VCaP (cell line): ENCODE measurements around the gene SLC25A13.

Experiments
- H3K27ac ChIP-seq: fragments of 450-650 bp; 2 replicates; pipeline ENCODE4 v1.5.1; 2017
- CTCF ChIP-seq: fragments of 450-650 bp; conservative IDR thresholded peaks from 2 replicates; pipeline ENCODE4 v1.5.1; 2017; ENCODE audit warnings: mild to moderate bottlenecking, moderate library complexity

The SLC25A13 gene

GRCh38 chr7:96152706-96153105 lies 169.2 kb downstream of the SLC25A13 start:
- no peak overlapping the region for H3K27ac ChIP-seq
- TF ChIP-seq CTCF: no peak

- H3K27ac ChIP-seq: no peak overlapping the region
- no peak for TF ChIP-seq CTCF
Measured at GRCh38 chr7:96151889-96152288, 170.0 kb downstream of the SLC25A13 start.

DNA sequence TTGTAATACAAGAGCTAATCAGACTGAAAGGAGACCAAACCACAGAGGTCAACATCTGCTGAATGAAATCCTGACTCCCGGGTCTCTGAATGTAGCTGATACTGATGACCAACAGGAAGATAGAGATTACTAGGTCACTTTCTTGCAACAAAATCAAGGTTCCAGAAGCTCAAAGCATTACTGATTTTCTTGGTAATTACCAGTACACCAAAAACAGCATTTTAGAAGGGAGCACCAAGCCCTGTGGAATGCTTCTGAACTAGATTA lies 177.7 kb downstream of the SLC25A13 start:
- no peak for TF ChIP-seq CTCF
- H3K27ac ChIP-seq: no peak overlapping the region

- H3K27ac ChIP-seq: no peak overlapping the region
- no peak for TF ChIP-seq CTCF
Measured at GRCh38 chr7:96143495-96144259, 178.2 kb downstream of the SLC25A13 start.

DNA sequence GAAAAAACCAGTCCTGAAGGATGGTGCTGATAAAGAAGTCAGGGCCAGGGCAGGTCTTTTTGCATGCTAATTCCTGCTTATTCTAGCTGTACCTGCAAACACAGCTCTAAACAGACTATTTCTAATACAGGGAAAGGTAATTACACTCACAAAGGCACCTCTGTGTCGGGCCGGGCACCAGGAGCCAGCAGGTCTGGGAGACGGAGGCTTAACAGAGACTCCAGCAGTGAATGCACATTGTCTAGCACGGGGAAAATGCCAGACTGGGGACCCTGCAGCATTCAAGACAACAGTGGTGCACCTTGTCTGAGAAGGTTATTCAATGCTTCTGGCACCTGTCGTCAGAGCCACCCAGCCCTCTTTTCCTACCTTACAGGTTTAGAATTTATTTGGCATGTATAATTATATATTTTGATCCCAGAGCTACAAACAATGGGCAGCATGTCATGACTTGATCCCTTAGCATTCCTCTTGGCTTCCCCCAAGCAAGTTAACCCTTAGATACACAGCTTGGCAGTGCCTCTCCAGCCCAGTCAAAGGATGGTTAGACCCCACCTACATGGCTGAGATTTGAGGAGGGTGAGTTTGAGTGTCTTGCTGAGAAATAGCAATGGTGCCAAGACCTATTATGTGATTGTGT lies 185.2 kb downstream of the SLC25A13 start:
- no peak overlapping the region for H3K27ac ChIP-seq
- TF ChIP-seq CTCF: no peak

DNA sequence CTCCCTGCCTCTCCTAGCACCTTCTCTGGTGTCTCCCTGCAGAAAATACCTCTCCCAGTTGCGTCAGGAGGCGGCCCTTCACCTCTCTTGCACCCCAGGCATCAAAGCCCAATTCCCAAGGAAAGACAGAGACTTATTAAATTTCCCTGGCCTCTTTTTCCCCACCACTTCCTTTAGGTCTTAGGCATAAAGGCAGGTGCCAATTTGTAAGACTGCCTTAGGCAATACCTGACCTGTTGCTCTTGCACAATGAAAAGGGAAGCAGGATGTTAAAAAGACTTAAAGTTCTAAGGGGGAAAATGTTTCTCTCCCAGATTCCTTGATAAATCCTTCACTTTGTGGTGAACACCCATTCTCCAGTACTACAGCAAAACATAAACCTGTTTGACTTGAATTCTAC lies 186.7 kb downstream of the SLC25A13 start:
- no peak for TF ChIP-seq CTCF

DNA sequence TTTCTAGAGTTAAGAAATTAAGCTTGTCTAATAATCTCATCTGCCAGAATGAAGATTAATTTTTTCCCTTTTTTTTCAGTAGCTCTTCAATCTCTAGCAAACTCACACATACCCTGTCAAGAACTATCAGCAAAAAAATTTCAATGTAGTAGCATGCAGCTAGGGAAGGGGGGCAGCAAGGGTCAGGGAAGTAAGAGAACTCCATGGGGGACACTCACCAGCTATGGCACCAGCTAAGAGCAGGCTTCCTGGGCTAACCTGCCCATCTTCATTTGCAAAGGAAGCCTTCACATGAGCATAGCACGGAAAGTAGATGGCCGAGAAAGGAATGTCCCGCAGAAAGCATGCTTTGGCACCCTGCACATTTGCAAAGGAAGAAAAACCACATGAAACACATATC lies 190.4 kb downstream of the SLC25A13 start:
- no peak overlapping the region for H3K27ac ChIP-seq
- no peak for TF ChIP-seq CTCF

More for the DNA sequence above, 186.7 kb downstream of the SLC25A13 start:
- no peak overlapping the region for H3K27ac ChIP-seq
